COLO668 (cell line): ENCODE data around the gene SYCE3.
"Not testable (repeated sequence)": the region's sequence is repeated elsewhere in the genome, so short reads cannot be mapped to it uniquely, and the experiment has no call there.

Source experiments
- DNase-seq: peaks from one replicate; lab custom pipeline; 2025; ENCODE audit not compliant: unreplicated experiment; lab: John Stamatoyannopoulos, UW

The SYCE3 gene

GRCh38 chr22:50562523-50563412 is at the start of gene SYCE3:
SYCE3 (minus strand) TSS chr22:50562919; CDS start chr22:50556405, 6,514 bp downstream.
- DNase-seq, result peak; percentile 98

GRCh38 chr22:50612168-50612527 is 49.4 kb upstream of the SYCE3 start:
- DNase-seq, result no peak

- DNase-seq, result no peak
These were observed 48.8 kb upstream of the SYCE3 start for GRCh38 chr22:50611341-50612060.

GRCh38 chr22:50610581-50610980 is 47.9 kb upstream of the SYCE3 start:
- no peak for DNase-seq

- no peak for DNase-seq
These were observed 47.3 kb upstream of the SYCE3 start for GRCh38 chr22:50610041-50610451.

- no peak for DNase-seq
These were observed 46.9 kb upstream of the SYCE3 start for GRCh38 chr22:50609599-50609998.

GRCh38 chr22:50608996-50609395 is 46.3 kb upstream of the SYCE3 start:
- no peak for DNase-seq

- DNase-seq, result not testable (repeated sequence)
These were observed 45.5 kb upstream of the SYCE3 start for GRCh38 chr22:50608058-50608840.

GRCh38 chr22:50607659-50608020 is 44.9 kb upstream of the SYCE3 start:
- DNase-seq, result no peak

- DNase-seq, result no peak
These were observed 44.4 kb upstream of the SYCE3 start for GRCh38 chr22:50606946-50607658.

- peak; percentile 18 for DNase-seq
These were observed 43.6 kb upstream of the SYCE3 start for GRCh38 chr22:50606165-50606945.

GRCh38 chr22:50605613-50606074 is 42.9 kb upstream of the SYCE3 start:
- no peak for DNase-seq

- DNase-seq, result no peak
These were observed 42.4 kb upstream of the SYCE3 start for GRCh38 chr22:50605002-50605612.

GRCh38 chr22:50604256-50605001 is 41.7 kb upstream of the SYCE3 start:
- DNase-seq, result no peak

GRCh38 chr22:50603511-50604255 is 41.0 kb upstream of the SYCE3 start:
- no peak for DNase-seq

GRCh38 chr22:50602338-50602700 is 39.6 kb upstream of the SYCE3 start:
- DNase-seq, result no peak

- no peak for DNase-seq
These were observed 39.1 kb upstream of the SYCE3 start for GRCh38 chr22:50601669-50602337.
